Ovary (tissue), 9 donors: ENCODE data around the gene ANKS1B. TPM values are rescaled to one million over a fixed set of nuclear protein-coding genes. Genes with fewer than 3 reads are reported as not detected.

Experiments used
- DNase-seq, 5 donors: peaks; one replicate each; pipeline ENCODE4 v3.0.0-alpha.2; 2019 to 2020
- H3K27ac ChIP-seq, 2 donors: fragments of 200-600 bp; one replicate each; pipeline versions ENCODE4 v1.5.1 to v1.8.0; 2019 to 2022
- H3K27me3 ChIP-seq: fragments of 200-600 bp; one replicate; pipeline ENCODE4 v1.8.0; 2022
- H3K36me3 ChIP-seq: fragments of 200-600 bp; sonication (generic); one replicate; pipeline ENCODE4 v1.5.1; 2019
- H3K4me1 ChIP-seq: one replicate; pipeline ENCODE4 v1.8.1; 2013; ENCODE audit warnings: mild to moderate bottlenecking, moderate library complexity; ENCODE audit not compliant: insufficient read depth
- H3K4me3 ChIP-seq: fragments of 200-600 bp; sonication (generic); one replicate; pipeline ENCODE4 v1.5.1; 2017
- H3K9me3 ChIP-seq, 2 donors: fragments of 200-600 bp in 1 of 2; sonication (generic) in 1 of 2; one replicate each; pipeline versions ENCODE4 v1.5.1 to v1.8.1; 2013 to 2019; ENCODE audit warnings: mild to moderate bottlenecking in 1 of 2, moderate library complexity in 1 of 2
- EP300 ChIP-seq: sonication (generic); formaldehyde crosslinking; IDR thresholded peaks from one replicate; pipeline ENCODE4 v1.6.1; 2017; ENCODE audit warnings: antibody characterized with exemption
- POLR2A ChIP-seq: fragments of 450-650 bp; IDR thresholded peaks from one replicate; pipeline ENCODE4 v1.6.1; 2017; ENCODE audit warnings: antibody characterized with exemption, mild to moderate bottlenecking, moderate library complexity
- WGBS, 3 donors: extraction: QIAGEN DNeasy Blood & Tissue Kit in 1 of 3; methylation state at CpG; one replicate each; pipeline versions ENCODE4 v1.1.5 to v1.1.7; 2013 to 2017; 5-methylcytosine and 5-hydroxymethylcytosine counted together
- intact Hi-C, 4 donors: fragments of 100-400 bp; cut with DNase I; formaldehyde crosslinking; loops; one replicate each; pipeline versions ENCODE4 v1.11.0 to v1.15.1; 2022 to 2023
- polyA plus RNA-seq, 2 donors: library from polyadenylated mRNA; stranded (reverse); fragments of 200-250 nt in 1 of 2; fragments of 350-450 nt in 1 of 2; fragmentation: Illumina TruSeq in 1 of 2; extraction: RNeasy Lipid Tissue Mini Kit (QIAGEN cat#74804) in 1 of 2; gene quantifications; one replicate each; pipeline ENCODE4 v1.2.3, GENCODE V29; 2013 to 2014
- total RNA-seq, 7 donors: library from RNA; depleted of rRNA in 2 of 7; stranded (reverse); fragments of >200 nt in 2 of 7; fragmentation: NEBNext Ultra II Directional in 3 of 7; extraction: Animal tissue kit (Norgen Biotek cat#: 25700) in 3 of 7; gene quantifications; one replicate each; pipeline versions ENCODE4 v1.1.0 to v1.2.4, GENCODE V29; 2016 to 2023
- TF ChIP-seq, protein P1 (sequence below), 3 donors: fragments of 450-650 bp in 2 of 3; fragments of 200-600 bp in 1 of 3; IDR thresholded peaks; one replicate each; pipeline versions ENCODE4 v1.5.1 to v1.8.0; 2016 to 2022; ENCODE audit warnings: antibody characterized with exemption in 3 of 3, mild to moderate bottlenecking in 1 of 3
- donor health status: DM: no; HTN: no; CAD: no; lungs with moderate emphysema.
- donor health status: DM: no; HTN: no; CAD: no.
- donor health status: Bipolar disorder and iron deficiency.
- donor health status: DM: yes; HTN: yes; CAD: no.
- donor health status: DM: no; HTN: no; CAD: no.
- donor health status: DM: yes; HTN: yes; CAD: no.

The ANKS1B gene
- total and polyA plus RNA-seq, 9 donors = 0.80 to 34.9 (median 7.7) TPM

- no peaks in the 10 kb centered on the region for H3K9me3 ChIP-seq
- H3K4me3 ChIP-seq = no peak overlapping the region
- TF ChIP-seq, protein P1, sequence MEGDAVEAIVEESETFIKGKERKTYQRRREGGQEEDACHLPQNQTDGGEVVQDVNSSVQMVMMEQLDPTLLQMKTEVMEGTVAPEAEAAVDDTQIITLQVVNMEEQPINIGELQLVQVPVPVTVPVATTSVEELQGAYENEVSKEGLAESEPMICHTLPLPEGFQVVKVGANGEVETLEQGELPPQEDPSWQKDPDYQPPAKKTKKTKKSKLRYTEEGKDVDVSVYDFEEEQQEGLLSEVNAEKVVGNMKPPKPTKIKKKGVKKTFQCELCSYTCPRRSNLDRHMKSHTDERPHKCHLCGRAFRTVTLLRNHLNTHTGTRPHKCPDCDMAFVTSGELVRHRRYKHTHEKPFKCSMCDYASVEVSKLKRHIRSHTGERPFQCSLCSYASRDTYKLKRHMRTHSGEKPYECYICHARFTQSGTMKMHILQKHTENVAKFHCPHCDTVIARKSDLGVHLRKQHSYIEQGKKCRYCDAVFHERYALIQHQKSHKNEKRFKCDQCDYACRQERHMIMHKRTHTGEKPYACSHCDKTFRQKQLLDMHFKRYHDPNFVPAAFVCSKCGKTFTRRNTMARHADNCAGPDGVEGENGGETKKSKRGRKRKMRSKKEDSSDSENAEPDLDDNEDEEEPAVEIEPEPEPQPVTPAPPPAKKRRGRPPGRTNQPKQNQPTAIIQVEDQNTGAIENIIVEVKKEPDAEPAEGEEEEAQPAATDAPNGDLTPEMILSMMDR (IDR thresholded peaks at IDR 0.05) = no peak
- TF ChIP-seq EP300 = no peak
- TF ChIP-seq POLR2A = no peak
- no peaks in the 10 kb centered on the region for H3K36me3 ChIP-seq
- intact Hi-C loops = no loop called here
- H3K27ac ChIP-seq = no peak overlapping the region
- H3K27me3 ChIP-seq = no peaks in the 10 kb centered on the region
- DNase-seq = no peak
- 81 to 83% (median 82%) methylated on average over 4 of the region's 4 CpGs for WGBS, 3 donors
- H3K4me1 ChIP-seq = no peaks in the 10 kb centered on the region
These were observed 7.2 kb downstream of the ANKS1B start for GRCh38 chr12:99977550-99977949.

DNA sequence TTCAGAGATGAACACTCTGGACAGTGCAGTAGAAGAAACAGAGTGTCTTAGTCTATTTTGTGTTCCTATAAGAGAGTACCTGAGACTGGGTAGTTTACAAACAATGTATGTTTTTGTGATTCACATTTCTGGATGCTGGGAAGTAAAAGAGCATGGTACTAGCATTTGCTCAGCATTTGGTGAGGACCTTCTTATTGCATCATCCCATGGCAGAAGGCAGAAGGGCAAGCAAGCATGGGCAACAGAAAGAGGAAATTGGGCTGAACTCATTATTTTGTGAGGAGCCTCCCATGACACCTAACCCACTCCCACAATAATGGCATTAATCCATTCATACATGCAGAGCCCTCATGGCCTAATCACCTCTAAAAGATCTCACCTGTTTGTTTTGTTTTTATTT, 8.0 kb downstream of the ANKS1B start:
- no peak for DNase-seq
- Histone ChIP-seq H3K4me3 (no peak overlapping the region), H3K9me3 (no peaks in the 10 kb centered on the region), H3K36me3 (no peaks in the 10 kb centered on the region), H3K27ac (no peak overlapping the region), H3K27me3 (no peaks in the 10 kb centered on the region), H3K4me1 (no peaks in the 10 kb centered on the region)
- intact Hi-C loops = no loop called here
- TF ChIP-seq POLR2A (no peak), EP300 (no peak)
- TF ChIP-seq, protein P1 (IDR thresholded peaks at IDR 0.05) = no peak

- no peak overlapping the region for H3K27ac ChIP-seq
- intact Hi-C loops = no loop called here
- TF ChIP-seq EP300 = no peak
- no peak for TF ChIP-seq POLR2A
- TF ChIP-seq, protein P1 (IDR thresholded peaks at IDR 0.05) = no peak
- H3K4me1 ChIP-seq = no peaks in the 10 kb centered on the region
- no peak for DNase-seq
- H3K9me3 ChIP-seq = no peaks in the 10 kb centered on the region
- no peak overlapping the region for H3K4me3 ChIP-seq
- no peaks in the 10 kb centered on the region for H3K27me3 ChIP-seq
- WGBS, 3 donors = 82 to 85% (median 85%) methylated on average over 2 of the region's 2 CpGs
- H3K36me3 ChIP-seq = no peaks in the 10 kb centered on the region
These were observed 9.4 kb downstream of the ANKS1B start for GRCh38 chr12:99975321-99975720.

- H3K27me3 ChIP-seq = no peaks in the 10 kb centered on the region
- 92 to 94% (median 93%) methylated on average over 2 of the region's 2 CpGs for WGBS, 3 donors
- H3K9me3 ChIP-seq = no peaks in the 10 kb centered on the region
- DNase-seq = no peak
- TF ChIP-seq POLR2A (no peak), EP300 (no peak)
- TF ChIP-seq, protein P1 (IDR thresholded peaks at IDR 0.05) = no peak
- no peak overlapping the region for H3K27ac ChIP-seq
- H3K4me1 ChIP-seq = no peaks in the 10 kb centered on the region
- no peak overlapping the region for H3K4me3 ChIP-seq
- intact Hi-C loops = no loop called here
- H3K36me3 ChIP-seq = no peaks in the 10 kb centered on the region
These were observed 10.6 kb downstream of the ANKS1B start for GRCh38 chr12:99974146-99974545.

- Histone ChIP-seq H3K27me3 (no peaks in the 10 kb centered on the region), H3K9me3 (no peaks in the 10 kb centered on the region), H3K36me3 (no peaks in the 10 kb centered on the region), H3K4me3 (no peak overlapping the region), H3K27ac (no peak overlapping the region), H3K4me1 (no peaks in the 10 kb centered on the region)
- intact Hi-C loops = no loop called here
- DNase-seq = no peak
- 86 to 91% (median 88%) methylated on average over 2 of the region's 2 CpGs for WGBS, 3 donors
- TF ChIP-seq, protein P1 (IDR thresholded peaks at IDR 0.05) = no peak
- TF ChIP-seq POLR2A (no peak), EP300 (no peak)
These were observed 18.3 kb downstream of the ANKS1B start for GRCh38 chr12:99966429-99966828.
